ENCODE data around the gene ACTN2. TPM values are rescaled to one million over a fixed set of nuclear protein-coding genes. Genes with fewer than 3 reads are reported as not detected.

The ACTN2 gene
- total RNA-seq, 1 experiment from 2014 or later, result not detected

DNA sequence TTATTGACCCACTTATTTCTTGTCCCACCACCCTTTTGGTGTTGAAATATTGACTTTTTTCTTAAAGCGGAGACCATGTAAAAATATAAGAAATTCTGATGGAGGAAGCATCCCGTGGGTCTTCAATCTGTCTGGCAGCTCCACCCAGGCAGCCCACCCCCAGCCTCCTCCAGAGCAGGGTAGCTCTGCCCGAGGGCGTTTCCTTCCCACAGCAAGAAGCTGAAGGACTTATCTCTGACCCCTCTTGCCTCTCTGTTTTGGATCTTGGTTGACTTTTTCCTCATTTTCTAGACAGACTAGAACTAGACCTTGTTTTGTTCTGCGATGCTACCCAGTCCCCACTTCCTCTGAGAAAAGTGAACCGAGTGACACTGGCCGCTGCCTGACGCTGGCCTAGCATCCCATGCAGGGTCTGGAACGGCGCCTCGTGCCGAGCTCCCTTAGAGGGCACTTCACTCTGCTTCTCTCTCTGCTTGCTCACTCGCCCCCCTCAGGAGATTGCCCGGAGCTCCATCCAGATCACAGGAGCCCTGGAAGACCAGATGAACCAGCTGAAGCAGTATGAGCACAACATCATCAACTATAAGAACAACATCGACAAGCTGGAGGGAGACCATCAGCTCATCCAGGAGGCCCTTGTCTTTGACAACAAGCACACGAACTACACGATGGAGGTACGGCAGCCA lies 68.4 kb downstream of the ACTN2 start:
- Histone ChIP-seq H3K4me1 (ENCODE audit: insufficient read depth, low read length) (no peaks in the 10 kb centered on the region), H3K4me3 (ENCODE audit: low read length) (no peak overlapping the region), H3K9me2 (replicated peaks; ENCODE audit: low read length) (no peaks in the 10 kb centered on the region), H2AFZ (ENCODE audit: low read length) (no peak overlapping the region), H3K36me3 (ENCODE audit: low read depth, low read length) (no peaks in the 10 kb centered on the region), H4K20me1 (ENCODE audit: low read length) (no peaks in the 10 kb centered on the region), H3F3A (ENCODE audit: low read length, unreplicated experiment) (no peaks in the 10 kb centered on the region), H3K4me2 (ENCODE audit: low read length) (no peak overlapping the region), H3K79me2 (ENCODE audit: low read length) (no peaks in the 10 kb centered on the region), H3K9ac (ENCODE audit: low read length) (no peak overlapping the region), H3K27ac (ENCODE audit: low read length) (no peak overlapping the region), H3K9me3 (ENCODE audit: low read length) (no peaks in the 10 kb centered on the region), H3K27me3 (ENCODE audit: low read length) (peaks cover 38% of the 10 kb centered on the region)
- ATAC-seq (no peak), DNase-seq (no peak)
- no TSS peak for BruUV-seq (replicated peaks)
- TF ChIP-seq, protein P1, sequence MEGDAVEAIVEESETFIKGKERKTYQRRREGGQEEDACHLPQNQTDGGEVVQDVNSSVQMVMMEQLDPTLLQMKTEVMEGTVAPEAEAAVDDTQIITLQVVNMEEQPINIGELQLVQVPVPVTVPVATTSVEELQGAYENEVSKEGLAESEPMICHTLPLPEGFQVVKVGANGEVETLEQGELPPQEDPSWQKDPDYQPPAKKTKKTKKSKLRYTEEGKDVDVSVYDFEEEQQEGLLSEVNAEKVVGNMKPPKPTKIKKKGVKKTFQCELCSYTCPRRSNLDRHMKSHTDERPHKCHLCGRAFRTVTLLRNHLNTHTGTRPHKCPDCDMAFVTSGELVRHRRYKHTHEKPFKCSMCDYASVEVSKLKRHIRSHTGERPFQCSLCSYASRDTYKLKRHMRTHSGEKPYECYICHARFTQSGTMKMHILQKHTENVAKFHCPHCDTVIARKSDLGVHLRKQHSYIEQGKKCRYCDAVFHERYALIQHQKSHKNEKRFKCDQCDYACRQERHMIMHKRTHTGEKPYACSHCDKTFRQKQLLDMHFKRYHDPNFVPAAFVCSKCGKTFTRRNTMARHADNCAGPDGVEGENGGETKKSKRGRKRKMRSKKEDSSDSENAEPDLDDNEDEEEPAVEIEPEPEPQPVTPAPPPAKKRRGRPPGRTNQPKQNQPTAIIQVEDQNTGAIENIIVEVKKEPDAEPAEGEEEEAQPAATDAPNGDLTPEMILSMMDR (conservative IDR thresholded peaks at IDR 0.05; ENCODE audit: low read depth, low read length), result no peak
- TF ChIP-seq EZH2phosphoT487 (IDR thresholded peaks at IDR 0.05; ENCODE audit: borderline replicate concordance, low read length) (no peak), EZH2 (IDR thresholded peaks at IDR 0.05; ENCODE audit: low read length, unreplicated experiment) (no peak)
- intact Hi-C loops (cut with micrococcal nuclease), result loop anchor here (10.0 kb wide), 1 partner anchor 810 kb away; no protein-coding TSS in a partner anchor
- ChIA-PET POLR2A (ENCODE audit: unreplicated experiment) (no interaction called here), CTCF (no interaction called here)

DNA sequence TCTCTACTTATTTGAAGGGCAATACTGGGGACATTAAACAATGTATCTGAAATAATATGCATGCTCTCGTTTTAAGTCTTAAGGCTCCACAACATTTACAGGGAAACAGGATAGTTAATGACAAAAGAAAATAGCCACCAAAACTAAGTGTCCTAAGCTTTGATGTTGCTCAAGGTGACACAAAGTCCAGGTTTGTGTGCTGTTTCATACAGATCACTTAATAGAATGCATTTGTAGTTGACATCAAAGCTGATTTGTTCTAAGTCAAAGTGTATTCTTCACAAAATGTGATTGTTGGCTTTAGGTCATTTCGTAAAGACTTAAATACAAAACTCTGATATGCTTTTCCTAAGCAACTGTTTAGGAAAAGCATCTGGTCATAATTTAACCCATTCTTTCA lies 71.3 kb downstream of the ACTN2 start:
- Histone ChIP-seq H3K4me1 (ENCODE audit: insufficient read depth, low read length) (no peaks in the 10 kb centered on the region), H3K4me3 (ENCODE audit: low read length) (no peak overlapping the region), H3K4me2 (ENCODE audit: low read length) (no peak overlapping the region), H3K9ac (ENCODE audit: low read length) (no peak overlapping the region), H3F3A (ENCODE audit: low read length, unreplicated experiment) (no peaks in the 10 kb centered on the region), H3K36me3 (ENCODE audit: low read depth, low read length) (no peaks in the 10 kb centered on the region), H2AFZ (ENCODE audit: low read length) (no peak overlapping the region), H3K27me3 (ENCODE audit: low read length) (peaks cover 21% of the 10 kb centered on the region), H3K27ac (ENCODE audit: low read length) (no peak overlapping the region), H3K9me3 (ENCODE audit: low read length) (no peaks in the 10 kb centered on the region), H4K20me1 (ENCODE audit: low read length) (no peaks in the 10 kb centered on the region), H3K9me2 (replicated peaks; ENCODE audit: low read length) (no peaks in the 10 kb centered on the region), H3K79me2 (ENCODE audit: low read length) (no peaks in the 10 kb centered on the region)
- TF ChIP-seq EZH2phosphoT487 (IDR thresholded peaks at IDR 0.05; ENCODE audit: borderline replicate concordance, low read length), result no peak
- DNase-seq (no peak), ATAC-seq (no peak)
- intact Hi-C loops (cut with micrococcal nuclease), result loop anchor here (2.0 to 10.0 kb wide), 2 partner anchors 629 to 807 kb away; no protein-coding TSS in a partner anchor
- ChIA-PET CTCF (no interaction called here), POLR2A (ENCODE audit: unreplicated experiment) (no interaction called here)
- no TSS peak for BruUV-seq (replicated peaks)

DNA sequence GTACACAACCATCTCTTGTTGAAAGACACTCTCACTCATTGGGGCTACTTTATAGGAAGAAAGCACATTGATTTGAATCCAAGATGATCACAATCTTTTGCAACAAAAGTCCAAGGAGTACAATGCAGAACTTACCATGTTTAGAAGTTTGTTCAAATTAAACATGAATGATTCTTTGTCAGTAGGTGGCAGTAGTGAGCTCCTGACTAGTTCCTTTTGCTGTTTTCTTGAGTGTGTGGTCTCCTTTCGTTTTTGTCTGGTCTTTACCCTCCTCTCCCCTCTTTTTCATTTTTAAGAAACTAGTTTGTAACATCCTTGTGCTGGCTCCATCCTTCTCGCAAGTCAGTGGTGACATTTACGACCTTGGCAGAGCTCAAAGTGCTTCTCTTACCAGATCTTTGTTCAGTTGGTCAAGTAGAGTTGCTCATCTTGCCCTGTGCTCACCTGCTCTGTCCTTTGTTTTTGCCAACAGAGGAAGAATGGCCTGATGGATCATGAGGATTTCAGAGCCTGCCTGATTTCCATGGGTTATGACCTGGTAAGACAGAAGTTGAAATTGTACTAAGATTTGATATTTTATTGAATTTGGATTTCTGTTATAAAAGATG lies 73.1 kb downstream of the ACTN2 start:
- DNase-seq, result peak; percentile 51
- H3K4me3 ChIP-seq (ENCODE audit: low read length), result 0 out of 2 replicates have a peak overlapping the region, but pooled peaks have one; percentile 11
- no peak overlapping the region for H3K27ac ChIP-seq (ENCODE audit: low read length)
- no peaks in the 10 kb centered on the region for H3K36me3 ChIP-seq (ENCODE audit: low read depth, low read length)
- no peaks in the 10 kb centered on the region for H3K9me2 ChIP-seq (replicated peaks; ENCODE audit: low read length)
- POLR2A ChIA-PET (ENCODE audit: unreplicated experiment), result no interaction called here
- H2AFZ ChIP-seq (ENCODE audit: low read length), result no peak overlapping the region; the same call in 1 of the 2 replicates
- no peak for ATAC-seq
- no peaks in the 10 kb centered on the region for H3F3A ChIP-seq (ENCODE audit: low read length, unreplicated experiment)
- no peak overlapping the region for H3K9ac ChIP-seq (ENCODE audit: low read length)
- H3K4me1 ChIP-seq (ENCODE audit: insufficient read depth, low read length), result no peaks in the 10 kb centered on the region
- TF ChIP-seq, protein P1 (conservative IDR thresholded peaks at IDR 0.05; ENCODE audit: low read depth, low read length), result peak; percentile 67
- no peak for TF ChIP-seq EZH2 (IDR thresholded peaks at IDR 0.05; ENCODE audit: low read length, unreplicated experiment)
- no TSS peak for BruUV-seq (replicated peaks)
- CTCF ChIA-PET, result interaction anchor here (0.6 kb wide), 2 partner anchors 157 to 787 kb away, joined by 3 to 4 read pairs; no protein-coding TSS in a partner anchor
- H3K9me3 ChIP-seq (ENCODE audit: low read length), result no peaks in the 10 kb centered on the region
- intact Hi-C loops (cut with micrococcal nuclease), result loop anchor here (2.0 to 10.0 kb wide), 2 partner anchors 627 to 805 kb away; no protein-coding TSS in a partner anchor
- 0 out of 2 replicates have a peak overlapping the region, but pooled peaks have one; percentile 21 for H3K4me2 ChIP-seq (ENCODE audit: low read length)
- H4K20me1 ChIP-seq (ENCODE audit: low read length), result no peaks in the 10 kb centered on the region
- H3K27me3 ChIP-seq (ENCODE audit: low read length), result peaks cover 32% of the 10 kb centered on the region
- H3K79me2 ChIP-seq (ENCODE audit: low read length), result no peaks in the 10 kb centered on the region

All from PC-3 (cell line).